NOMO-1 treated with DMSO at 0.1 percent for 48 hours (cell line): ENCODE data around the gene FGF14.

Source experiments
- DNase-seq: peaks from one replicate; lab custom pipeline; 2025; ENCODE audit not compliant: unreplicated experiment; lab: John Stamatoyannopoulos, UW

Gene FGF14

DNA sequence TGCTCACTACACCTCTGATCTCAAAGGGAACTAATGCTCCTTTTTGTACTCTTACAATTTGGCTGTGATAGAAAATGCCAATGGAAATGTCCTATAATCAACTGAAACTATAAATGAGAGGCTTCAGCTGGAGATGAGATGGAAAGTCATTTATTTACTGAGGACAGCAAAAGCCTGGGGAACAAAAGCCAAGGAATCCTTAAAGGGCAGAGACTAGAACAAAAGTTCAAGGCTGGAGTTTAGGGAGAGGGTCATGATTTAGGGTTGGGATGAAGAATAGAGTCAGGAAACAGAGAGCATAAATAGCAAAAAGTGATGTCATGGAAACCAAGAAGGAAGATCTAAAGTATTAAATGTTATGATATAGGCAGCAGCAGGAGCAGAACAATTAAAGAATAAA is 401.1 kb downstream of the FGF14 start:
- no peak for DNase-seq

DNA sequence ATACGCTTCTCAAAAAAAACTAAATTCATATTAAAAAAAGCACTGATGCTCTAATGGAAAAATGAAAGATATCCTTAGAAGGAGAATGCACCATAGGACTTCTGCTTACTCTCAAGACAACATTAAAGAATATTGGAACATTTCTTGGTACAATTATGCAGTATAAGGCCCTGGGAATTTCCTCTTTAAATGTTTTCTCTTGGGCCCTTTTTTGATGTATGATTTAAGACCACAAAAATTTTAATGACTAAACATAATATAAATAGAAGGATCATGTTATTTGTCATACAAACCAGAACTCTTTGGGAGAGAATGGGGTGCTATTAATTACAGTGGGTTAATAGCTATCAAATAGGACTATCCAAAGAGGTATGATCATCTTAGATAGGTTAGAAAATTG is 403.7 kb downstream of the FGF14 start:
- DNase-seq = no peak

DNA sequence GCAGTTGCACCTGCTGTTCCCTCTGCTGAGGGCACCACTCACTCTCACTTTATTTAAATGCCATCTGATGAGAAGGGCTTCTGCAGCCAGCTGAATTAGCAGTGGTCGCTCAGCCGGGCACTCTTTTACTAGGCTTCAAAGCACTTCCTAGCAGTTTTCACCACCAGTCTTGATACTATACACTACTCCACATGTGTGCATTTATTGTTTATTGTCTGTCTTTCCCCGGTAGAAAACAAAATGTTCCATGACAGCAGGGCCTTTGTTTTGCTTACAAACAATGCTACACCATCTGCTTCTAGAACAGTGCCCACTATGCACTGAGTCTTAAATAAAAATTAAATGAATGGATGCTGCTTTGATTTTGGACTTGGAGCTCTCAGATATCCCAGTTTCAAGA is 404.9 kb downstream of the FGF14 start:
- no peak for DNase-seq

GRCh38 chr13:101989798-101990350 is 412.0 kb downstream of the FGF14 start:
- DNase-seq = no peak

DNA sequence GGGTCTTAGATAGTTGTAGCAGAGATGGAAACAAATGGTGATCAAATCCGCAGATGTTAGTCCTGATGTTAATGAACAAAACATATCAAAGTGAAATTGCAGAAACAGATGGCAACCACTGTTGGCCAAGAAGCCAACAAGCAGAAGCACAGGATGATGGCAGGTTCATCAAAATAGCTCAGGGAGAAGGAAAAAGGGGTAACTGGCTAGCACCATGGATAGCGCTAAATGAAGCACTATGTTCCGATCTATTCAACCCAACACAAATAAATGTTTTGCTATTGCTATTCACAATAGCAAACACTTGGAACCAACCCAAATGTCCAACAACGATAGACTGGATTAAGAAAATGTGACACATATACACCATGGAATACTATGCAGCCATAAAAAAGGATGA is 413.7 kb downstream of the FGF14 start:
- no peak for DNase-seq

DNA sequence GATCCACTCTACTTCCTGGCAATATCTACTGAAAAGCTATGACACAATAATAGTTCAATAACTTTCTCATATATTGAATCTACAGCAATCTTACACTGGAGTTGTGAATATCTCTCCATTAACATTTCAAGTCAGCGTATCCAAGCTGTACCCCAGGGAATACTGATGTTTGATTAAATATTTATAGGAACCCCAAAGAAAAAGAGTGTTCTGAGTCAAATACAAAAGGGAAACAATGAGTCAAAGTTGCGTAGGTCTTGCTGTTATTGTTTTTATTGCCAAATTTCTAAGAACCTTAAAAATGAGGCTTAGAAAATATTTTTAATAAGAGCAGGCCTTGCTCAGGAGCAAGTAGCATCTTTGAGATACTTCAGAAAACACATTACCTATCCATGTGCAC is 415.5 kb downstream of the FGF14 start:
- no peak for DNase-seq

DNA sequence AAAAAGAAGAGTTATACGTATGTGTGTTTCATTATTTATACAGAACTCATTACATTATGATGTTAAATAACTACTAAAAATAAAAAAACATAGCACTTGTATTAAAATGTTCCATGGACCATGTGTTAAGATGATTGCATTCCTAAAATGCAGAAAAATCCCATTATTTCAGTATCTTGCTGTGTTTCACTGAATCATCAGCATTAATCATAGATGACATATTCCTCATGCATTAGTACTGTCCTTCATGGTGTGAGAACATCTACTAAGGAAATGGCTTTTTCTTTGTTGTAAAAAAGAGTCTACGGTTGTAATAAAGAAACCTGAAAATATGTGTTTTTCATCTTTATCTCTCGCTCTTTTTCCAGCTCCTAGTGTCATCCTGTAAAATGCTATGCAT is 416.5 kb downstream of the FGF14 start:
- DNase-seq = no peak

DNA sequence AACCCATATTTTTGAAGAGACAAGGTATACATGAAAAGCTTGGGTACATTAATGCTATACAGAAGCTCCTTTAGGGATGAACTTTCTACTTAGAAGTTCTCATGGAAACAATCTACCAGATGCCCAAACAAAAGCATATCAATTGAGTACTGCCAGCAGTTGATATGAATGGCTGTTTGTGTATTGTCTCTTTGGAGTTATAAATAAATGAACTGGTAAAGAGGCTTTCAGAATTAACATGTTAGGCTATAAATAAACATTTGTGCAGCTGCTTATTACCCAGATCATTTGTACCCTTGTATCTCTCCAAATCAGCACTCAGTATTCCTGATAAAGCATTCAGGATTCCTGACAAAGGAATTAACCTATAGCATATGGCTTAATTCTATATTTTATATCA is 418.9 kb downstream of the FGF14 start:
- no peak for DNase-seq

DNA sequence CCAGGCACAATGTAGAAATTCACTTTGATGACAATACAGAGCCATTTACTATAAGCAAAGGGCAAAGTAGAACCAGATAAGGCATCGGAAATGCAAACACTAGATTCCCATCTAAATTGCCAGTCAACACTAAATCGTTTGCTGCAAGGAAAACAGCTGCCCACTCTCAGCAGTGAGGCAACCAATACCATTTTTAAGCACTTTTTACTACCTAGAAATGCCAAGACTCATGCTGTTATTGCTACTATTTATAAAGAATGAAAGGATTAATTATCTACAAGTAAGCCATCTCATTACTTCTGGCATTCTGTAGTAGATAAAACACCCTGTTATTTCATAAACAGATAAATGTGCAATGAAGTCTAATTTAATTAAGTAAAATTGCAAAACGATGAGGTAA is 422.0 kb downstream of the FGF14 start:
- DNase-seq = no peak

DNA sequence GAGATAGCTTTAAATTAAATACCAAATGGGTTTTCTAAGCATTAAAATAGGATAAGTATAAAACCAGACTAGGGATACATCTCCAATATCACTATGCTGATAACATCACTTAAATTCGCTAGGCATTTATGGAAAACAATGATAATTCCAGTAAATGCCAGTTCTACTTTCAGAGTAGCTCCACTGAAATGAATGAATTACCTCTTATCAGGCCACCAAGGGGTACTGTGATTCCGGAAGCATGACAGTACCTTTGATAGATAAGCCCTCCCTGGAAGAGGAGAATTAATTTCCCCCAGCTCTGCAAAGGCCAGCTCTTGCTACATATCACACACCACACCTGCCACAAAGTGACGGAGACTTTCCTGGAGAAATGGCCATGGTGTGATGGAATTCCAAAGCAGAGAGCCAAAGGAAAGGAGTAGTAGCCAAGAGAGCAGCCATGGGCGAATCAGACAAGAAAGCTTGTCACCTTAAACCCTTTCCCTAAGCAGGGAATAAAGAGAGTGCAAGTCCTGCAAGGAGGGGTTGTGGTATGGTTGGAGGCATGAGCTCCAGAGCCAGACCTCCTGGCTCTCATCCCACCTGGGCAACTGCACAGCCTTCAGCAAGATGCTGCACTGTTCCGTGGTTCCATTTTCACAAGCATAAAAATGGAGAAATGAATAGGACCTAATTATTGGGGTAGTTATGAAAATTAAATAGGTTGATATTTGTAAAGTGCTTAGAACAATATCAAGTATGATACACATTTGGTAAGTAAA is 423.1 kb downstream of the FGF14 start:
- DNase-seq = no peak

GRCh38 chr13:101977475-101977874 is 424.4 kb downstream of the FGF14 start:
- no peak for DNase-seq

- no peak for DNase-seq
Observed at GRCh38 chr13:101972191-101972590, 429.7 kb downstream of the FGF14 start.

- no peak for DNase-seq
Observed at GRCh38 chr13:101970341-101970740, 431.5 kb downstream of the FGF14 start.

DNA sequence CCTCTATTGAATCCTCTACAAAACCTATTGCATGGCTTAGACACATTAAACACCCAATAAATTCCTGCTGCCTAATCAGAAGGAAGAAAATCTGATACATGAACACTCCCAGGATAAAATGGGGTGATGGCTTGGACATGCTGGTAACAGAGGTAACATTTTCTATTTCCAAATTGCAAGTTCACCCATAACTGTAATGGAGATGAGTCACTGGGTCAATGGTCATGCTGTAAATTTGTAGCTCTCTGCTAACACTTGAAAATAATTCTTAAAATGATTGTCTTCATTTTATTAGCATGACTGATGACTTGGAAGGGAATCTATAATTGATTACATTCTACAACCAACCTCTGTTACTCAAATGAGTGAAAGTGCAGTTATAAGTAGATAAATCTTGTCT is 434.1 kb downstream of the FGF14 start:
- no peak for DNase-seq

- DNase-seq = no peak
Observed at GRCh38 chr13:101967216-101967615, 434.6 kb downstream of the FGF14 start.

- DNase-seq = no peak
Observed at GRCh38 chr13:101965096-101965495, 436.8 kb downstream of the FGF14 start.

- DNase-seq = no peak
Observed at GRCh38 chr13:101959016-101959415, 442.8 kb downstream of the FGF14 start.

DNA sequence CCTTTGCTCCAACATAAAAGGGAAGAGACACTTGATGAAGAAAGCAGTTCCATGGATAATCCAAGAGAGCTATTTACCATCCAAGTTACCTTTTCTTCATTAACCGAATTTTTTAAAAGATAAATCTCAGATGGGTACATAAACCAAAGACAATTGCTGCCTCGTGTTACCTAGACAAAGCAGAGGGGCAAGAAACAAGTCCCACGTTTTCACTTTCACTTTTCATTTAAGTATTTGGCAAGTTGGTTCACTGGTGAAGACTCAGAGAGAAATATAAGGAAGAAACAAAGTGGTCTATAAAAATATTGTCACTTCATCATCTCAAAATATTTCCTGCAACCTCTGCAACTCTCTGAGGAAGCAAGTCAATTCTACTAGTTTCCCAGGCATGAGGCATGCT is 446.1 kb downstream of the FGF14 start:
- no peak for DNase-seq

DNA sequence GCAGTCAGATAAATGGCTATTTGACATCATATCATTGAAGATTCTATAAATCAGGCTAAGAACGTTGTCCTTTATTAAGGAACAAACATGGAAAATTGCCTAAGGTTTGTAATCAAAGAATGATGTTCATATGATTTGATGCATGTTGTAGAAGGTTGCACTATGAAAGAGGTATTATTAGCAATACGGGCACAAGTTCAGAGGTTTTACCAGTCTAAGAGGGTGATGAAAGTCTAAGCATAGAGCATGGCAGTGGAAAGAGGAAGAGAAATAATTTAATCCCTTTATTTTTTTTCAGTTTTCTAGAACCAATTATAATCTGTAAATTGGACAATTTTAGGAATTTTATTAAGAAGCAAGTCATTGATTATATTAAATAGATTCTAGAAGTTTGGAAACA is 450.7 kb downstream of the FGF14 start:
- no peak for DNase-seq

- DNase-seq = no peak
Observed at GRCh38 chr13:101949681-101950080, 452.2 kb downstream of the FGF14 start.

DNA sequence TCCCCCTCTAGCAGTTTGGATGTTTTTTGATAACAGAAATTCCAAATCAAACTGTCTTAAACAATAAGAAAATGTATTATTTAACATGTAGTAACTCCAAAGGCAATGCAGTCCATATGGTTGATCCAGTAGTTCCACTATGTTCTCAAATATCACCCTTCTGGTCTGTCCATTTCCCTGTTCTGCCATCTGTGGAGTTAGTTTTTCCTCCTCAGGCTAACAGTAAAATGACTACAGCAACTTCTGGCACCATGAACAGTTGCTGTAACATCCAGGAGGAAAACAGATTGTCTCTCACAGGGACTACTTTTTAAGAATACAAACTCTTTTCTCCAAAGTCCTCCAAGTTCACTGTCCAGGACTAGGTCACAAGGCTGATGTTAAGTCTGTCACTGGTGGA is 455.4 kb downstream of the FGF14 start:
- DNase-seq = no peak

DNA sequence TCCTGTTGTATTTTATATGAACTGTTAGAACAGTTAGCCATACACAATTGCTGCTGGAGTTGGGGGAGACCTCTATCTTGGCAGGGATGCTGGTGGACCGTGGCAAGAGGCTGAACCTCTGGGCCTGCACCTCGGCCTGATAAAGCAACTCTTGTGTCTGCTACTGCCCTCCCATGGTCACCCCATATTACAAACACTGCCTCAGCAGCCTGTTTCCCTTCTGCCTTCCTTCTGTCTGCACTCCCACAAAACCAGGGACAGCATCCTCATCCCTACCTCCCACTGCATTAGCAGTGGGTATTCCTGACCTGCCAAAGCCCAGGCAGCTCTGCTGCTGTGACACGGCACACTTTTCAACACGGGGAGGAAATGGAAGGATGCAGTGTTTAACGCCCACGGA is 456.4 kb downstream of the FGF14 start:
- DNase-seq = no peak

DNA sequence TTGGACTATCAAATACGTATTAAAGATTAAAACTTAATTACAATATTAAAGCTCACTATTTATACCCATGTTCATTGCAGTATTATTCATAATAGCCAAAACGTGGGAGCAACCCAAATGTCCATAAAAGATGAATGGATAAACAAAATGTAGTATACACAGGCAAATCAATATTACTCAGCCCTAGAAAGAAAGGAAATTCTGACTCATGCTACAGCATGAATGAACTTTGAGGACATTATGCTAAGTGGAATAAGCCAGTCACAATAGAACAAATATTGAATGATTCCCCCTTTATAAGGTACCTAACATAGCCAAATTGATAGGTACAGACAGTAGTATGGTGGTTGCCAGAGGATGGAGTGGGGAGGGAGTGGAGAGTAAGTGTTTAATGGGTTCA is 457.3 kb downstream of the FGF14 start:
- DNase-seq = no peak
